ENCODE results near the gene DUSP15. TPM values are rescaled to one million over a fixed set of nuclear protein-coding genes. Genes with fewer than 3 reads are reported as not detected.

The DUSP15 gene
- total and polyA plus RNA-seq, 2 of the 4 experiments (the other 2 are of a cell fraction): not detected

DNA sequence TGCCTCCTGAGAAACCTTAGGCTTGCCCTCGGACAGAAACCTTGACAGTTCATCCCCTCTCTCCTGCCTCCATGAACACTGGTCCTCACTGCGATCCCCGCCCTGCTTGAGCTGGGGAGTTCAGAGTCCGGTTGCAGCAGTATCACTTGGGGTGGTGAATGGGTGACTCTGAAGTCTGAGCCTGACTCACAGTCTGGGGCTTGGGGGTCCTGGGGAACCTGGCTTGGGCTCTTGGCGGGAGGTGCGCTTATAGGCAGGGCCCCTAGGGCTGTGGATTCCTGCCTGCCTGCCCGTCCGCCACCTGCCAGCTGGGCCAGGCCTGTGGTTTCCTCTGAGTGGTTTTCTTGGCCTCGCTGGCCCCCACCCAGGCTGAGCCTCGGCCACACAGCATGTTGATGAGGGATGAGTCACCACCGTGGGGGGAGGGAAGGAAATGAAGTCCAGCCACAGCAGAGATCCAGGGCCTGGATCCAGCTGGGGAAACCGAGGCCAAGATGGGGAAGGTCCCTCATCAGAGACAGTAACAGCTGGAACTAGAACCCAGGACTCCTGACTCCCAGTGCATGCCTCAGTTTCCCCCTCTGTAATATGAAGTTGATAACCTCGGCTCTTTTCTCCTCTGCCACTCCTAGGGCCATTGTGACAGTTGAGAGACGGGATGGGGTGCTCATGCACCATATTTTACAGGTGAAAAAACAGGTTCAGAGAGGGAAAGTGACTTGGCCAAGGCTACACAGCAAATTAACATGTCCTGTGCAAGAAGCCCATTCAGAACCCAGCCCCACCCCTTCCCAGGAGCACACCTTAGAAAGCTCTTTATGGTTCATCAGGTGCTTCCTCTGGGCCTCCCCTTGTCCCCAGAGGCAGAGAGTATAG, 34.1 kb downstream of the DUSP15 start:
- H2BK20ac ChIP-seq (ENCODE audit: low read depth, low read length): 0 out of 2 replicates have a peak overlapping the region, but pooled peaks have one; percentile 37
- BruUV-seq (replicated peaks): no TSS peak
- no peak overlapping the region for H3K27ac ChIP-seq (ENCODE audit: insufficient read depth, low read length)
- H3K9me1 ChIP-seq (ENCODE audit: insufficient read depth, low read length): peaks cover 28% of the 10 kb centered on the region
- H3K9ac ChIP-seq (ENCODE audit: low read depth, low read length): no peak overlapping the region
- peaks cover 3% of the 10 kb centered on the region; the same call in 1 of the 2 replicates for H3K27me3 ChIP-seq (ENCODE audit: control insufficient read depth, insufficient read depth, low read length)
- peak overlapping the region in 1 of 2 experiments; percentile 48; a peak in 1 of 4 replicates for H4K8ac ChIP-seq (ENCODE audit: low read depth in 2 of 2, low read length in 2 of 2)
- H3K23ac ChIP-seq (ENCODE audit: low read depth, low read length): no peak overlapping the region
- no peak overlapping the region for H4K5ac ChIP-seq (ENCODE audit: low read depth, low read length)
- DNase-seq (peak; percentile 92), ATAC-seq (ENCODE audit: low read depth) (peak; percentile 88)
- no peaks in the 10 kb centered on the region for H3K9me3 ChIP-seq (ENCODE audit: control insufficient read depth, insufficient read depth, low read length)
- no peak overlapping the region for H3K4me2 ChIP-seq (ENCODE audit: low read depth, low read length)
- H2BK15ac ChIP-seq (ENCODE audit: low read depth, low read length): no peak overlapping the region; the same call in 2 of the 3 replicates
- 0 out of 4 replicates have a peak, but pooled peaks cover 0 to 4% of the 10 kb centered on the region in 2 experiments for H3K79me1 ChIP-seq (ENCODE audit: low read depth in 1 of 2, low read length in 2 of 2)
- H2AK5ac ChIP-seq (ENCODE audit: low read depth, low read length): peak overlapping the region; percentile 66; the same call in 1 of the 2 replicates
- H3K36me3 ChIP-seq (ENCODE audit: control insufficient read depth, insufficient read depth, low read length): no peaks in the 10 kb centered on the region
- H3K14ac ChIP-seq (replicated peaks; ENCODE audit: low read depth, low read length): 0 out of 2 replicates have a peak overlapping the region, but pooled peaks have one; percentile 7
- dilution Hi-C loops (cut with HindIII; ENCODE audit: low sequenced_read_pairs, unreplicated experiment) (no loop called here), intact Hi-C loops (cut with micrococcal nuclease) (no loop called here), in situ Hi-C loops (cut with MboI; ENCODE audit: low sequenced_read_pairs) (loop anchor here (25.0 kb wide), 2 partner anchors 651 to 826 kb away; partner anchors contain the start of gene C20orf203)
- ChIA-PET CTCF (interaction anchor here (0.7 to 3.5 kb wide), 3 partner anchors 10 to 195 kb away, joined by 3 to 12 read pairs (median 3); no protein-coding TSS in a partner anchor), POLR2A (ENCODE audit: unreplicated experiment) (no interaction called here)
- H2BK5ac ChIP-seq (ENCODE audit: low read depth, low read length, poor library complexity, severe bottlenecking): no peak overlapping the region
- no peak overlapping the region for H3K56ac ChIP-seq (ENCODE audit: extremely low read depth, insufficient read depth, low read length)
- peak overlapping the region; percentile 59 for H4K91ac ChIP-seq (ENCODE audit: insufficient read depth, low read depth, low read length)
- H4K20me1 ChIP-seq (ENCODE audit: insufficient read depth, low read length): peaks cover 28% of the 10 kb centered on the region
- H2AK9ac ChIP-seq (replicated peaks; ENCODE audit: low read depth, low read length, poor library complexity): peak overlapping the region; percentile 39
- WGBS, 2 experiments (ENCODE audit: extremely low coverage in 2 of 2, insufficient read length in 1 of 2): no CpG with 5 or more reads among the region's 14 CpGs
- H3K4me3 ChIP-seq (ENCODE audit: insufficient read depth, low read depth, low read length): no peak overlapping the region
- H2BK120ac ChIP-seq (ENCODE audit: low read depth, low read length): 0 out of 2 replicates have a peak overlapping the region, but pooled peaks have one; percentile 66
- H3K4ac ChIP-seq (ENCODE audit: low read depth, low read length): peak overlapping the region; percentile 64
- no peak overlapping the region for H3K18ac ChIP-seq (ENCODE audit: low read depth, low read length)
- H3K4me1 ChIP-seq (ENCODE audit: control insufficient read depth, insufficient read depth, low read length): peaks cover 15% of the 10 kb centered on the region
- peak overlapping the region; percentile 35 for H2AFZ ChIP-seq (replicated peaks; ENCODE audit: low read length, poor library complexity)
- TF ChIP-seq CEBPB (IDR thresholded peaks at IDR 0.05; ENCODE audit: low read depth, low read length) (no peak), BHLHE40 (IDR thresholded peaks at IDR 0.05; ENCODE audit: low read depth, low read length) (peak; percentile 70), MAZ (IDR thresholded peaks at IDR 0.05; ENCODE audit: borderline replicate concordance, low read depth, low read length) (peak; percentile 83; the same call in 1 of the 2 replicates), NFE2L2 (IDR thresholded peaks at IDR 0.05; ENCODE audit: low read depth, low read length) (no peak), CTCF (conservative IDR thresholded peaks at IDR 0.05; ENCODE audit: low read depth, low read length) (no peak), POLR2A (IDR thresholded peaks at IDR 0.05; ENCODE audit: low read depth, low read length) (no peak), MXI1 (IDR thresholded peaks at IDR 0.05; ENCODE audit: borderline replicate concordance, low read depth, low read length) (no peak), RCOR1 (IDR thresholded peaks at IDR 0.05; ENCODE audit: insufficient replicate concordance, low read length) (peak; percentile 99), FOS (IDR thresholded peaks at IDR 0.05; ENCODE audit: low read depth, low read length) (peak; percentile 98), MAFK (IDR thresholded peaks at IDR 0.05; ENCODE audit: low read depth, low read length) (no peak), RAD21 (IDR thresholded peaks at IDR 0.05; ENCODE audit: low read length) (no peak)
- TF ChIP-seq, protein P1, sequence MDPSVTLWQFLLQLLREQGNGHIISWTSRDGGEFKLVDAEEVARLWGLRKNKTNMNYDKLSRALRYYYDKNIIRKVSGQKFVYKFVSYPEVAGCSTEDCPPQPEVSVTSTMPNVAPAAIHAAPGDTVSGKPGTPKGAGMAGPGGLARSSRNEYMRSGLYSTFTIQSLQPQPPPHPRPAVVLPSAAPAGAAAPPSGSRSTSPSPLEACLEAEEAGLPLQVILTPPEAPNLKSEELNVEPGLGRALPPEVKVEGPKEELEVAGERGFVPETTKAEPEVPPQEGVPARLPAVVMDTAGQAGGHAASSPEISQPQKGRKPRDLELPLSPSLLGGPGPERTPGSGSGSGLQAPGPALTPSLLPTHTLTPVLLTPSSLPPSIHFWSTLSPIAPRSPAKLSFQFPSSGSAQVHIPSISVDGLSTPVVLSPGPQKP (IDR thresholded peaks at IDR 0.05; ENCODE audit: borderline replicate concordance, low read depth, low read length): no peak
- TF ChIP-seq, protein P2, sequence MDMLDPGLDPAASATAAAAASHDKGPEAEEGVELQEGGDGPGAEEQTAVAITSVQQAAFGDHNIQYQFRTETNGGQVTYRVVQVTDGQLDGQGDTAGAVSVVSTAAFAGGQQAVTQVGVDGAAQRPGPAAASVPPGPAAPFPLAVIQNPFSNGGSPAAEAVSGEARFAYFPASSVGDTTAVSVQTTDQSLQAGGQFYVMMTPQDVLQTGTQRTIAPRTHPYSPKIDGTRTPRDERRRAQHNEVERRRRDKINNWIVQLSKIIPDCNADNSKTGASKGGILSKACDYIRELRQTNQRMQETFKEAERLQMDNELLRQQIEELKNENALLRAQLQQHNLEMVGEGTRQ (IDR thresholded peaks at IDR 0.05; ENCODE audit: low read depth, low read length): no peak
